Endodermal cell (in vitro differentiated cells): Measurements from ENCODE around the gene ANGPT4. TPM values are rescaled to one million over a fixed set of nuclear protein-coding genes. Genes with fewer than 3 reads are reported as not detected.
"Not testable (repeated sequence)": the region's sequence is repeated elsewhere in the genome, so short reads cannot be mapped to it uniquely, and the experiment has no call there.

Source experiments
- DNase-seq: peaks from one replicate; pipeline ENCODE4 v3.0.0-alpha.2; 2017
- H3K27ac ChIP-seq: 2 replicates; pipeline ENCODE4 v1.5.1; 2013; ENCODE audit warnings: mild to moderate bottlenecking, low read depth, low read length, moderate library complexity
- H3K27me3 ChIP-seq: 2 replicates; pipeline ENCODE4 v1.6.1; 2013; ENCODE audit warnings: mild to moderate bottlenecking, low read length, moderate library complexity; ENCODE audit not compliant: insufficient read depth, control insufficient read depth, poor library complexity, severe bottlenecking
- H3K36me3 ChIP-seq: 2 replicates; pipeline ENCODE4 v1.7.0; 2013; ENCODE audit warnings: mild to moderate bottlenecking, low read length, moderate library complexity; ENCODE audit not compliant: control insufficient read depth, insufficient read depth
- H3K4me1 ChIP-seq: one replicate; pipeline ENCODE4 v1.7.0; 2013; ENCODE audit warnings: low read length; ENCODE audit not compliant: control insufficient read depth, insufficient read depth
- H3K4me3 ChIP-seq: 2 replicates; pipeline ENCODE4 v1.5.1; 2013; ENCODE audit warnings: mild to moderate bottlenecking, low read length, moderate library complexity
- H3K9ac ChIP-seq: 2 replicates; pipeline ENCODE4 v1.6.1; 2013; ENCODE audit warnings: mild to moderate bottlenecking, low read length, moderate library complexity; ENCODE audit not compliant: poor library complexity, severe bottlenecking; ENCODE audit errors: extremely low read depth
- H3K9me3 ChIP-seq: 2 replicates; pipeline ENCODE4 v1.6.1; 2013; ENCODE audit warnings: mild to moderate bottlenecking, low read length, moderate library complexity; ENCODE audit not compliant: control insufficient read depth
- H3K27ac Mint-ChIP-seq: 2 replicates; pipeline ENCODE4 v1.8.0; 2020; ENCODE audit warnings: mixed read lengths
- H3K27me3 Mint-ChIP-seq: 2 replicates; pipeline ENCODE4 v1.8.0; 2021; ENCODE audit warnings: mild to moderate bottlenecking, mixed read lengths; ENCODE audit not compliant: insufficient read depth
- H3K36me3 Mint-ChIP-seq: 2 replicates; pipeline ENCODE4 v1.8.0; 2020; ENCODE audit warnings: low read depth, mixed read lengths
- H3K4me1 Mint-ChIP-seq: 2 replicates; pipeline ENCODE4 v1.8.0; 2020; ENCODE audit warnings: mixed read lengths
- H3K4me3 Mint-ChIP-seq: 2 replicates; pipeline ENCODE4 v1.8.0; 2020; ENCODE audit warnings: mild to moderate bottlenecking, moderate library complexity, mixed read lengths
- H3K9me3 Mint-ChIP-seq: 2 replicates; pipeline ENCODE4 v1.8.0; 2020; ENCODE audit warnings: mild to moderate bottlenecking, mixed read lengths
- WGBS, 2 experiments: methylation state at CpG; one replicate each; pipeline versions ENCODE4 v1.1.5 to v1.1.7; 2013; ENCODE audit warnings: missing lambda C conversion rate in 2 of 2, mixed read lengths in 1 of 2; ENCODE audit not compliant: insufficient coverage in 1 of 2, insufficient read length in 1 of 2; 5-methylcytosine and 5-hydroxymethylcytosine counted together
- total RNA-seq, 2 donors: library from RNA; stranded (reverse); fragmentation: NEBNext Ultra II Directional in 1 of 2; extraction: Animal tissue kit (Norgen Biotek cat#: 25700) in 1 of 2; gene quantifications; 2 replicates in 1 of 2; 3 replicates in 1 of 2; pipeline ENCODE4 v1.2.1, GENCODE V29; 2021
- TF ChIP-seq, protein P1 (sequence below): fragments of 200-600 bp; sonication (generic); conservative IDR thresholded peaks from 2 replicates; pipeline ENCODE4 v1.5.0; 2021; ENCODE audit warnings: antibody characterized with exemption, mild to moderate bottlenecking

Gene ANGPT4
- total RNA-seq, 2 donors from 2014 or later = 0.31 to 0.51 TPM

DNA sequence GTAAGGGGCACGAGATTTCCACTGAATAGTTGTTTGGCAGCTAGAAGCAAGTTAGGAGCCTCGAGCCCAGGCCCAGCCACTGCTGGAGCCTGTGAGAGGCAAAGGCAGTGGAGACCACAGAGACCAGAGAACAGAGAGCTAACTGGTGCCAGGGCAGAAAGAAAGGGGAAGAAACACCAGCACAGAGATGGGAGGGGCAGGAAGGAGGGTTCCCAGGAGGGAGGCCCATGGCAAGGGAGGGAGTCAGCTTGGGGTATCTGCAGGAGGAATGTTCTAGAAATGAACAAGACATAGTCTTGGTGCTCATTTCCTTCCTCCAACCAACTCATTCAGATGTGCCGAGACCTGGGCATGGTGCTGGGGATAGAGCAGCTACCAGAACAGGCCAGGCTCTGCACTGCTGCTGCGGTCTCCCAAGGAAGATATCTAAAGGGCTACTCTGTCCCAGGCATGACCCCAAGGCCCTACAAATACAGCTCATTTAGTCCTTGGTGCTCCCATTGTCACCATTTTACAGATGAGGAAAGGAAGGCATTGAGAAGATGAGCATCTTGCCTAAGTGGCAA lies 10.7 kb downstream of the ANGPT4 start:
- Mint-ChIP-seq H3K4me1 (peaks cover 1% of the 10 kb centered on the region), H3K27ac (no peak overlapping the region), H3K27me3 (peaks cover 6% of the 10 kb centered on the region), H3K9me3 (peaks cover 11% of the 10 kb centered on the region), H3K4me3 (no peak overlapping the region), H3K36me3 (no peaks in the 10 kb centered on the region)
- TF ChIP-seq, protein P1, sequence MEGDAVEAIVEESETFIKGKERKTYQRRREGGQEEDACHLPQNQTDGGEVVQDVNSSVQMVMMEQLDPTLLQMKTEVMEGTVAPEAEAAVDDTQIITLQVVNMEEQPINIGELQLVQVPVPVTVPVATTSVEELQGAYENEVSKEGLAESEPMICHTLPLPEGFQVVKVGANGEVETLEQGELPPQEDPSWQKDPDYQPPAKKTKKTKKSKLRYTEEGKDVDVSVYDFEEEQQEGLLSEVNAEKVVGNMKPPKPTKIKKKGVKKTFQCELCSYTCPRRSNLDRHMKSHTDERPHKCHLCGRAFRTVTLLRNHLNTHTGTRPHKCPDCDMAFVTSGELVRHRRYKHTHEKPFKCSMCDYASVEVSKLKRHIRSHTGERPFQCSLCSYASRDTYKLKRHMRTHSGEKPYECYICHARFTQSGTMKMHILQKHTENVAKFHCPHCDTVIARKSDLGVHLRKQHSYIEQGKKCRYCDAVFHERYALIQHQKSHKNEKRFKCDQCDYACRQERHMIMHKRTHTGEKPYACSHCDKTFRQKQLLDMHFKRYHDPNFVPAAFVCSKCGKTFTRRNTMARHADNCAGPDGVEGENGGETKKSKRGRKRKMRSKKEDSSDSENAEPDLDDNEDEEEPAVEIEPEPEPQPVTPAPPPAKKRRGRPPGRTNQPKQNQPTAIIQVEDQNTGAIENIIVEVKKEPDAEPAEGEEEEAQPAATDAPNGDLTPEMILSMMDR = no peak
- no peak overlapping the region for H3K4me3 ChIP-seq
- no peaks in the 10 kb centered on the region for H3K27me3 ChIP-seq
- no peak for DNase-seq
- H3K27ac ChIP-seq = no peak overlapping the region
- WGBS, 2 experiments = 64 to 65% methylated on average over 2 to 4 of the region's 4 CpGs
- H3K4me1 ChIP-seq = no peaks in the 10 kb centered on the region
- no peaks in the 10 kb centered on the region for H3K36me3 ChIP-seq
- no peak overlapping the region for H3K9ac ChIP-seq
- no peaks in the 10 kb centered on the region for H3K9me3 ChIP-seq

DNA sequence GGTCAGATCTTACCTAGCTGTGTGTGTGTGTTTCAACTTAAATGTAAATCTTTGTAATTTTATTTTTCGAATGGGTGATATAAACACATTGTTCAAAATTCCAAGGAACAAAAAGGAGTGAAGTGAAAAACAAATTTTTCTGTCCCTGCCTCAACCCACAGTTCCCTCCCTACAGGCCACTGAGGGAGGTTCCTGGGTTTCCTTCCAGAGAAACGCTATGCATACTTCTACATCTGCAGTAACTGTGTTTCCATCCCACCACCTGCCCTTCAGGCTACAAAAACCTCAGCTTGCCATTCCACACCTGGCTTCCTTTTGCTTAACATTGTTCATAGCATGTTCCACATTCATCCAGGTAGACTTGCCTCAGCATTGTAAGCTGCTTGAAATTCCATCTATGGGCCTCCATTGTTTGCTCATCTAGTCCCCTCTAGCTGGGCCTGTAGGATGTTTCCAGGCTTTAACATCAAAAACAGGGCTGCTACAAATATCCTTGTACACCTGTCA lies 12.0 kb downstream of the ANGPT4 start:
- Mint-ChIP-seq H3K27me3 (peaks cover 6% of the 10 kb centered on the region), H3K36me3 (no peaks in the 10 kb centered on the region), H3K4me1 (peaks cover 1% of the 10 kb centered on the region), H3K9me3 (peaks cover 17% of the 10 kb centered on the region), H3K27ac (no peak overlapping the region), H3K4me3 (no peak overlapping the region)
- Histone ChIP-seq H3K9ac (no peak overlapping the region), H3K4me1 (no peaks in the 10 kb centered on the region), H3K27ac (no peak overlapping the region), H3K27me3 (no peaks in the 10 kb centered on the region), H3K36me3 (no peaks in the 10 kb centered on the region), H3K9me3 (no peaks in the 10 kb centered on the region), H3K4me3 (no peak overlapping the region)
- 91 to 92% methylated on average over 1 to 2 of the region's 2 CpGs for WGBS, 2 experiments
- DNase-seq = no peak
- TF ChIP-seq, protein P1 = no peak

DNA sequence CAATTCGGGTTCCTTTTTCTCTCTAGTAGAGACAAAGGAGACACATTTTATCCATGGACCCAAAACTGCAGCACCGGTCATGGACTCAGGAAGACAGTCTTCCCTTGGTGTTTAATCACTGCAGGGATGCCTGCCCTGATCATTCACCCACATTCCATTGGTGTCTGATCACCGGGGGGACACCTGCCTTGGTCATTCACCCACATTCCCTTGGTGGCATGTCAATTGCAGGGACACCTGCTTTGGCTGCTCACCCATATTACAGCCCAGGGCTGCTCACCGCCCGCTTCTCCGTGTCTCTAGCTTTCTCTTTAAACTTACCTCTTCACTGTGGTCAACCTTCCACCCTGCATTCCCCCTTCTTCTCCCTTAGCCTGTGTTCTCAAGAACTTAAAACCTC lies 18.7 kb downstream of the ANGPT4 start:
- WGBS, 2 experiments = 86 to 90% methylated on average over 5 to 6 of the region's 6 CpGs
- not testable (repeated sequence) for H3K27ac Mint-ChIP-seq, H3K27me3 ChIP-seq, H3K4me3 Mint-ChIP-seq, H3K4me1 ChIP-seq, H3K4me1 Mint-ChIP-seq, H3K36me3 ChIP-seq, H3K36me3 Mint-ChIP-seq, H3K4me3 ChIP-seq, H3K9me3 ChIP-seq, DNase-seq, H3K27ac ChIP-seq, H3K9ac ChIP-seq
- Mint-ChIP-seq H3K27me3 (peaks cover 17% of the 10 kb centered on the region), H3K9me3 (peaks cover 20% of the 10 kb centered on the region)
